Measurements from ENCODE around the gene WWOX. TPM values are rescaled to one million over a fixed set of nuclear protein-coding genes. Genes with fewer than 3 reads are reported as not detected.

Gene WWOX
- total and polyA plus RNA-seq, 2 donors (not counting 1 experiment from before 2014, with no cell fraction given), result 10.5 to 42.3 TPM

DNA sequence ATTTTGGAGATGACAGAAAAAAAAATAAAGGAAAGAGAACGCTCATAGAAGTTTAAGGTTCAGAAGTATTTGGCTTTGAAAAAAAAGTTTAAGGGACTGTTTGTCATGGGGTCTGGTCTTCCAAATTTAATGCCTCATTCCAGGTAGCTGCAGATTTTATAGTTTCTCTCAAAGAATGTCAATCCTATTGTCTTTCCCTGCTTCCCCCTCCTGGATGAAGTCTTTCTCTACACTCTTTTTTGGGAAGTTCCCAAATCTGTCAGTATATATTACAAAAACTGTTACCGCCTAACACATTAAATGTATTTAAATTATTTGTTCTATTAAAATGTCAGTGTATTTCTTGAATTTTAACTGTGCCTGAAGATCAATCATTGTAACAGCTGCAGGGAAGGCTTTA, 1043.6 kb downstream of the WWOX start:
- Histone ChIP-seq H3K4me1 (ENCODE audit: control insufficient read depth in 2 of 2, insufficient read depth in 2 of 2, low read length in 2 of 2) (no peaks in the 10 kb centered on the region), H3K27ac (ENCODE audit: low read length in 2 of 2) (no peak overlapping the region), H3K27me3 (replicated peaks in 1 of 4; ENCODE audit: control extremely low read depth in 1 of 4, control insufficient read depth in 3 of 4, insufficient read depth in 4 of 4, low read length in 3 of 4) (no peaks in the 10 kb centered on the region), H3K4me3 (ENCODE audit: control extremely low read depth in 1 of 5, extremely low read depth in 1 of 5, insufficient read depth in 1 of 5, low read depth in 2 of 5, low read length in 4 of 5) (no peak overlapping the region), H3K9ac (ENCODE audit: low read length) (no peak overlapping the region), H3K4me2 (replicated peaks; ENCODE audit: low read depth, low read length, poor library complexity, severe bottlenecking) (no peak overlapping the region), H4K20me1 (ENCODE audit: control insufficient read depth, insufficient read depth, low read length, poor library complexity, severe bottlenecking) (no peaks in the 10 kb centered on the region), H3K9me3 (ENCODE audit: control extremely low read depth in 1 of 3, control insufficient read depth in 2 of 3, insufficient read depth in 1 of 3, low read length in 2 of 3) (no peaks in the 10 kb centered on the region), H3K79me2 (ENCODE audit: control insufficient read depth, insufficient read depth, low read length) (no peaks in the 10 kb centered on the region), H2AFZ (ENCODE audit: insufficient read depth, low read depth, low read length, poor library complexity, severe bottlenecking) (no peak overlapping the region), H3K36me3 (replicated peaks in 1 of 2; ENCODE audit: control extremely low read depth in 1 of 2, control insufficient read depth in 1 of 2, extremely low read depth in 1 of 2, insufficient read depth in 2 of 2, low read length in 1 of 2) (no peaks in the 10 kb centered on the region)
- no CpG with 5 or more reads among the region's 2 CpGs for WGBS (ENCODE audit: insufficient coverage)
- intact Hi-C loops (cut with micrococcal nuclease), result no loop called here
- Mint-ChIP-seq H3K4me3 (no peak overlapping the region), H3K4me1 (no peaks in the 10 kb centered on the region), H3K27ac (no peak overlapping the region), H3K9me3 (ENCODE audit: insufficient read depth) (no peaks in the 10 kb centered on the region), H3K27me3 (no peaks in the 10 kb centered on the region)
- ChIA-PET CTCF (no interaction called here), POLR2A (no interaction called here)
- no peak for DNase-seq
- ATAC-seq (ENCODE audit: low read depth), result no peak
- no peak for TF ChIP-seq EZH2 (IDR thresholded peaks at IDR 0.05; ENCODE audit: borderline replicate concordance, insufficient read depth, low read depth, low read length, poor library complexity, severe bottlenecking)
- TF ChIP-seq, protein P1, sequence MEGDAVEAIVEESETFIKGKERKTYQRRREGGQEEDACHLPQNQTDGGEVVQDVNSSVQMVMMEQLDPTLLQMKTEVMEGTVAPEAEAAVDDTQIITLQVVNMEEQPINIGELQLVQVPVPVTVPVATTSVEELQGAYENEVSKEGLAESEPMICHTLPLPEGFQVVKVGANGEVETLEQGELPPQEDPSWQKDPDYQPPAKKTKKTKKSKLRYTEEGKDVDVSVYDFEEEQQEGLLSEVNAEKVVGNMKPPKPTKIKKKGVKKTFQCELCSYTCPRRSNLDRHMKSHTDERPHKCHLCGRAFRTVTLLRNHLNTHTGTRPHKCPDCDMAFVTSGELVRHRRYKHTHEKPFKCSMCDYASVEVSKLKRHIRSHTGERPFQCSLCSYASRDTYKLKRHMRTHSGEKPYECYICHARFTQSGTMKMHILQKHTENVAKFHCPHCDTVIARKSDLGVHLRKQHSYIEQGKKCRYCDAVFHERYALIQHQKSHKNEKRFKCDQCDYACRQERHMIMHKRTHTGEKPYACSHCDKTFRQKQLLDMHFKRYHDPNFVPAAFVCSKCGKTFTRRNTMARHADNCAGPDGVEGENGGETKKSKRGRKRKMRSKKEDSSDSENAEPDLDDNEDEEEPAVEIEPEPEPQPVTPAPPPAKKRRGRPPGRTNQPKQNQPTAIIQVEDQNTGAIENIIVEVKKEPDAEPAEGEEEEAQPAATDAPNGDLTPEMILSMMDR (IDR thresholded peaks at IDR 0.05), result no peak

DNA sequence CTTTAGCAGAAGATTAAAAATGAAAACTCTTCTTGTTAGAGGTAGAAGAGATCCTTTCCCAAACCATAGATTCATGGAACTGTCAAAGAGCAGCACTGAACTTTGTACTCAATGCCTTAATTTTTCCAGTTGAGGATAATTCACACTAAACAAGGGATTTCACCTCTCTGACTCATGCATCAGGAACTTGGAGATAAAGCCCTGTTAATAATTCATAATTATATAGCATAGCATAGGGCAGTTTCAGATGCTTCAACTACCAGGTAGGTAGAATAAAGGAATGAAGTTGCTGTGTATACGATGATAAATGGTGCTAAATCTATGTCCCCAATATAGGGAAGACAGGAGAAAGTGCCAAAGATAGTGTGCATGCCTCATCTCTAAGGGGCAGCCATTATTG, 1050.7 kb downstream of the WWOX start:
- whole genome bisulfite sequencing (ENCODE audit: insufficient coverage), result 100% methylated on average over 1 of the region's 1 CpG
- ChIA-PET POLR2A (no interaction called here), CTCF (no interaction called here)

More for the DNA sequence above, 1050.7 kb downstream of the WWOX start:
- no peaks in the 10 kb centered on the region for H3K79me2 ChIP-seq (ENCODE audit: control insufficient read depth, insufficient read depth, low read length)
- ATAC-seq (ENCODE audit: low read depth) (no peak), DNase-seq (no peak)
- H3K36me3 ChIP-seq (replicated peaks in 1 of 2; ENCODE audit: control extremely low read depth in 1 of 2, control insufficient read depth in 1 of 2, extremely low read depth in 1 of 2, insufficient read depth in 2 of 2, low read length in 1 of 2), result no peaks in the 10 kb centered on the region
- no peak overlapping the region for H3K27ac ChIP-seq (ENCODE audit: low read length in 2 of 2)
- H3K4me1 ChIP-seq (ENCODE audit: control insufficient read depth in 2 of 2, insufficient read depth in 2 of 2, low read length in 2 of 2), result no peaks in the 10 kb centered on the region
- H4K20me1 ChIP-seq (ENCODE audit: control insufficient read depth, insufficient read depth, low read length, poor library complexity, severe bottlenecking), result no peaks in the 10 kb centered on the region
- H3K9me3 Mint-ChIP-seq (ENCODE audit: insufficient read depth), result no peaks in the 10 kb centered on the region
- H3K4me3 Mint-ChIP-seq, result no peak overlapping the region
- H3K9ac ChIP-seq (ENCODE audit: low read length), result no peak overlapping the region
- intact Hi-C loops (cut with micrococcal nuclease), result no loop called here
- no peaks in the 10 kb centered on the region for H3K4me1 Mint-ChIP-seq
- no peak overlapping the region for H3K4me2 ChIP-seq (replicated peaks; ENCODE audit: low read depth, low read length, poor library complexity, severe bottlenecking)
- H2AFZ ChIP-seq (ENCODE audit: insufficient read depth, low read depth, low read length, poor library complexity, severe bottlenecking), result no peak overlapping the region
- no peak overlapping the region for H3K27ac Mint-ChIP-seq
- H3K9me3 ChIP-seq (ENCODE audit: control extremely low read depth in 1 of 3, control insufficient read depth in 2 of 3, insufficient read depth in 1 of 3, low read length in 2 of 3), result no peaks in the 10 kb centered on the region
- H3K27me3 ChIP-seq (replicated peaks in 1 of 4; ENCODE audit: control extremely low read depth in 1 of 4, control insufficient read depth in 3 of 4, insufficient read depth in 4 of 4, low read length in 3 of 4), result no peaks in the 10 kb centered on the region
- peaks cover 14% of the 10 kb centered on the region for H3K27me3 Mint-ChIP-seq
- H3K4me3 ChIP-seq (ENCODE audit: control extremely low read depth in 1 of 5, extremely low read depth in 1 of 5, insufficient read depth in 1 of 5, low read depth in 2 of 5, low read length in 4 of 5), result no peak overlapping the region
- TF ChIP-seq, protein P1 (IDR thresholded peaks at IDR 0.05), result no peak
- no peak for TF ChIP-seq EZH2 (IDR thresholded peaks at IDR 0.05; ENCODE audit: borderline replicate concordance, insufficient read depth, low read depth, low read length, poor library complexity, severe bottlenecking)
